Common myeloid progenitor, CD34-positive (primary cell): Measurements from ENCODE around the gene TENM3.

ENCODE experiments used
- CTCF ChIA-PET: fragments of 350-600 bp; sonication (Branson Sonifier 250); formaldehyde crosslinking; loops from one replicate; lab custom pipeline; 2021; ENCODE audit warnings: antibody characterized with exemption; lab: Charles Lee
- POLR2A ChIA-PET: fragments of 350-600 bp; sonication (Branson Sonifier 250); formaldehyde crosslinking; loops from one replicate; lab custom pipeline; 2021; ENCODE audit warnings: antibody characterized with exemption; lab: Charles Lee
- DNase-seq, 3 donors: peaks; one replicate each; pipeline versions ENCODE4 v3.0.0 to v3.0.0-alpha.2; 2013
- H3K27ac ChIP-seq, 2 experiments: 1 replicate in 1 of 2; 2 replicates in 1 of 2; pipeline ENCODE4 v1.7.0; 2013; ENCODE audit warnings: inconsistent platforms in 2 of 2, low read length in 2 of 2, mild to moderate bottlenecking in 2 of 2, low read depth in 1 of 2, moderate library complexity in 1 of 2; ENCODE audit not compliant: severe bottlenecking in 2 of 2, insufficient read depth in 1 of 2, poor library complexity in 1 of 2
- H3K27me3 ChIP-seq, 5 experiments: replicated peaks in 2 of 5; 1 replicate in 3 of 5; 2 replicates in 2 of 5; pipeline versions ENCODE4 v1.6.1 to v1.7.0; 2013; ENCODE audit warnings: low read length in 4 of 5, mild to moderate bottlenecking in 2 of 5, moderate library complexity in 2 of 5, inconsistent platforms in 1 of 5; ENCODE audit not compliant: insufficient read depth in 5 of 5, control insufficient read depth in 4 of 5
- H3K36me3 ChIP-seq, 4 experiments: 1 replicate in 2 of 4; 2 replicates in 2 of 4; pipeline versions ENCODE4 v1.6.1 to v1.7.0; 2013; ENCODE audit warnings: low read length in 3 of 4, control low read depth in 1 of 4, mild to moderate bottlenecking in 1 of 4; ENCODE audit not compliant: control insufficient read depth in 4 of 4, insufficient read depth in 4 of 4
- H3K4me1 ChIP-seq, 4 experiments: 1 replicate in 3 of 4; 2 replicates in 1 of 4; pipeline versions ENCODE4 v1.6.1 to v1.7.1; 2013; ENCODE audit warnings: low read length in 3 of 4, mild to moderate bottlenecking in 3 of 4, control low read depth in 1 of 4, inconsistent platforms in 1 of 4, moderate library complexity in 1 of 4; ENCODE audit not compliant: control insufficient read depth in 4 of 4, insufficient read depth in 4 of 4; ENCODE audit errors: control extremely low read depth in 1 of 4
- H3K4me3 ChIP-seq, 7 experiments: 1 replicate in 4 of 7; 2 replicates in 3 of 7; pipeline versions ENCODE4 v1.5.1 to v1.7.0; 2013; ENCODE audit warnings: mild to moderate bottlenecking in 7 of 7, low read length in 6 of 7, moderate library complexity in 6 of 7, inconsistent platforms in 2 of 7, low read depth in 2 of 7, control low read depth in 1 of 7; ENCODE audit not compliant: insufficient read depth in 4 of 7, control insufficient read depth in 1 of 7; ENCODE audit errors: extremely low read depth in 1 of 7
- H3K9me3 ChIP-seq, 5 experiments: 1 replicate in 4 of 5; 2 replicates in 1 of 5; pipeline versions ENCODE4 v1.6.1 to v1.7.1; 2013; ENCODE audit warnings: low read length in 4 of 5, mild to moderate bottlenecking in 2 of 5, inconsistent platforms in 1 of 5, low read depth in 1 of 5, moderate library complexity in 1 of 5; ENCODE audit not compliant: control insufficient read depth in 4 of 5, insufficient read depth in 2 of 5; ENCODE audit errors: control extremely low read depth in 1 of 5
- WGBS: methylation state at CpG from one replicate; pipeline ENCODE4 v1.1.5; 2013; ENCODE audit not compliant: insufficient coverage; 5-methylcytosine and 5-hydroxymethylcytosine counted together

TENM3 gene

DNA sequence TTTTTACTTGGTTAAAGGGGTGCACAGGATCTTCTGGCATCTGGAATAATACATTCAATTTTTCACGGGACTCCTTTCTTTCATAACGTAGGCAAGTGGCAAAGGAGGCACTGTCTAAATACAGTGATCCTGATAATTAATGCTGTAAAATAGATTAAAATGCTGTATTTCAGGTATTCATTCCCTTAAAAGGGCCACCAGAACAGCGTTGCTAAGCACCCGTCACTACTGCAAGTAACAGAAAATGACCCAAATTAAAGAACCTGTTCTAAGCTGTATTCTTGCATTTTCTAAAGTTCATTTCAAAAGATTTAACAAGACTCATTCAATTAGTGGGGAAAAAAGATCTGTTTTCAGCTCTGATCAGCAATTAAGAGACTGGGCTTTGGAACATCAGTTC, 208.2 kb downstream of the TENM3 start:
- Histone ChIP-seq H3K36me3 (no peaks in the 10 kb centered on the region), H3K27me3 (peaks cover 11 to 81% (median 38%) of the 10 kb centered on the region in 5 experiments), H3K4me1 (peaks cover 4 to 18% (median 13%) of the 10 kb centered on the region in 4 experiments), H3K27ac (no peak overlapping the region), H3K4me3 (no peak overlapping the region), H3K9me3 (no peaks in the 10 kb centered on the region)
- WGBS, result 80% methylated on average over 2 of the region's 4 CpGs
- CTCF ChIA-PET, result no interaction called here
- no peak for DNase-seq
- POLR2A ChIA-PET, result no interaction called here

DNA sequence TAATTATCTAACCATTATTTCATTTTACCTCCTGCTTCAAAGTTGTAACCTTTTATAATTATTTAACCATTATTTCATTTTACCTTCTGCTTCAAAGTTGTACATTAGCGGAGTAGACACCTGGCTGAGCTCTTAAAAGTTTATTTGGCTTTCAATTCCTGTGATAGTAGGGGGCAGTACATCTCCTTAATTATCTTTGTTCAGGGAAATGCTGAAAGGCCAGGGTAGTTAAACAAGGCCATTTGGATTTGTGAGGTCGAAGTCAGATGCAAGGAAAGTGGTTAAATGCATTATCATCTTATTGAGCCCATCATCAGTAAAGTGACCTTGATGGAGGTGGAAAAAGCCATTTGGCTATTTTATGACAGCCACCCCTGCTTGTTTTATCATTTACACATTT, 210.6 kb downstream of the TENM3 start:
- CTCF ChIA-PET, result interaction anchor here (1.1 kb wide), 1 partner anchor 472 kb away, joined by 3 read pairs; no protein-coding TSS in a partner anchor
- no peaks in the 10 kb centered on the region for H3K9me3 ChIP-seq
- H3K27me3 ChIP-seq, result peaks cover 8 to 58% (median 33%) of the 10 kb centered on the region in 5 experiments
- peaks cover 4 to 8% (median 6%) of the 10 kb centered on the region in 4 experiments for H3K4me1 ChIP-seq
- WGBS, result no CpG with 5 or more reads among the region's 2 CpGs
- no peak overlapping the region for H3K27ac ChIP-seq
- H3K4me3 ChIP-seq, result no peak overlapping the region
- no peaks in the 10 kb centered on the region for H3K36me3 ChIP-seq
- no peak for DNase-seq
- POLR2A ChIA-PET, result no interaction called here

- Histone ChIP-seq H3K36me3 (no peaks in the 10 kb centered on the region), H3K9me3 (no peaks in the 10 kb centered on the region), H3K27me3 (peaks cover 4 to 53% (median 30%) of the 10 kb centered on the region in 5 experiments), H3K27ac (no peak overlapping the region), H3K4me1 (peaks cover under 1 to 3% (median 1%) of the 10 kb centered on the region in 4 experiments), H3K4me3 (no peak overlapping the region)
- DNase-seq, result no peak
- ChIA-PET CTCF (interaction anchor here (1.1 to 1.9 kb wide), 3 partner anchors 11 to 471 kb away, joined by 3 to 6 read pairs (median 3); no protein-coding TSS in a partner anchor), POLR2A (no interaction called here)
- 60% methylated on average over 1 of the region's 6 CpGs for WGBS
Observed at GRCh38 chr4:182454440-182455013, 211.3 kb downstream of the TENM3 start.

GRCh38 chr4:182465114-182465513, 221.9 kb downstream of the TENM3 start:
- H3K4me1 ChIP-seq, result no peaks in the 10 kb centered on the region
- CTCF ChIA-PET, result interaction anchor here (1.0 kb wide), 1 partner anchor 10 kb away, joined by 3 read pairs; no protein-coding TSS in a partner anchor
- POLR2A ChIA-PET, result no interaction called here
- no peak overlapping the region for H3K4me3 ChIP-seq
- H3K27ac ChIP-seq, result no peak overlapping the region
- H3K27me3 ChIP-seq, result peaks cover 0 to 2% (median 0%) of the 10 kb centered on the region in 5 experiments
- no peaks in the 10 kb centered on the region for H3K9me3 ChIP-seq
- WGBS, result 95% methylated on average over 5 of the region's 5 CpGs
- H3K36me3 ChIP-seq, result no peaks in the 10 kb centered on the region
- DNase-seq, result no peak

DNA sequence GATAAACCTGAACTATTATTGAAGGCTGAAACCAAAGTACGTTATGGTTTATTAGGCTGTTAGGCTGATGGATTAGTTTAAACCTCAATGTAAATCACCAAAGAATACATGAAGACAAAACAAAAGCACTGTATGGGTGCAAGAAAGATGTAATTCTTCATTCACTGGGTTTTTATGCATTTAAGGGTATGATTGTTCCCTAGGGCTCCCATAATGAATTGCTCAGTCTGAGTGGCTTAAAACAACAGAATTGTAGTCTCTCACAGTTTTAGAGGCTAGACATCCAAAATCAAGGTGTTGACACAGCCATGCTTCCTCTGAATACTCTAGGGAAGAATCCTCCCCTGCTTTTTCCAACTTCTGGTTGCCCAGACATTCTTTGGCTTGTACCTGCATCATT, 222.8 kb downstream of the TENM3 start:
- H3K27ac ChIP-seq, result no peak overlapping the region
- POLR2A ChIA-PET, result no interaction called here
- CTCF ChIA-PET, result no interaction called here
- no peak overlapping the region for H3K4me3 ChIP-seq
- WGBS, result no CpG with 5 or more reads among the region's 1 CpG
- no peaks in the 10 kb centered on the region for H3K9me3 ChIP-seq
- no peaks in the 10 kb centered on the region for H3K27me3 ChIP-seq
- no peaks in the 10 kb centered on the region for H3K36me3 ChIP-seq
- no peak for DNase-seq
- no peaks in the 10 kb centered on the region for H3K4me1 ChIP-seq

DNA sequence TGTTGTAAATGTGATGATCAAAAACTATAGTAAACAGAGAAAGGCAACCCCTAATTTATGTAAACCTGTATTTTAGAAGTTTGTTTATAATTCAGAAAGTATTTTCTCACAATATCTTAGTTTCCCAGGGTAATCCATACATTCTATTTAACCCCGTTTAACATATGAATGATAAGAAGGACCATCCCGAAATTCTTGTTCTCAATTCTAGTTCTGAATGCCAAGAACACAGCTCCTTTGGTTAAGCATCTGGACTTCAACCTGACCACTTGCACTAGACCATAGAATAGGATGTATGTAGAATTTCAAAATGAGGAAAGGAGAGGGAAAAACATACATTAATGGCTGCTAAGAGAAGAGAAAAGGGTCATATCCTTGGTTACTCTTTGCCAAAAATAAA, 227.0 kb downstream of the TENM3 start:
- no peak for DNase-seq
- no CpG with 5 or more reads among the region's 2 CpGs for WGBS
- Histone ChIP-seq H3K36me3 (no peaks in the 10 kb centered on the region), H3K27me3 (no peaks in the 10 kb centered on the region), H3K27ac (no peak overlapping the region), H3K4me1 (no peaks in the 10 kb centered on the region), H3K9me3 (peaks cover 0 to 2% (median 0%) of the 10 kb centered on the region in 5 experiments), H3K4me3 (no peak overlapping the region)
- ChIA-PET CTCF (interaction anchor here (1.3 kb wide), 1 partner anchor 459 kb away, joined by 3 read pairs; no protein-coding TSS in a partner anchor), POLR2A (no interaction called here)

DNA sequence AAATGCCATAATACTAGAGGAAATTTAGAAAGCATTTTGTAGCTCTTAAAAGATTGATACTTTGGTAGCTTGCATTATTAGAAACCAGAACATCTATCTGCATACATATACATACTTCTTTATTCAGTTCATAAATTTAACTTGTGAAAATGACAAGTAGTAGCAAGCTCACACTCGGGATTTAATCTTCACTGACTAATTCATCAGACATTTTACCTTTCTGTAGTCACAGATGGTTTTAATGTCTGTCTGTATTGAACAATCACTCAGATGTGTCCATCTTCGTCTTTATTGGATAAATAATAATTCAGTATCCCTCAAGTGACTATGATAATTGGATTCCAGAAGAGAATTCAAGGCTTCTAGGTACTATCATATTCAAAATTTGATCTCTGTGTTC, 232.3 kb downstream of the TENM3 start:
- WGBS, result no CpG with 5 or more reads among the region's 2 CpGs
- Histone ChIP-seq H3K27me3 (peaks cover 0 to 2% (median 0%) of the 10 kb centered on the region in 5 experiments), H3K4me1 (no peaks in the 10 kb centered on the region), H3K27ac (no peak overlapping the region), H3K4me3 (no peak overlapping the region), H3K9me3 (peaks cover 0 to 2% (median 0%) of the 10 kb centered on the region in 5 experiments), H3K36me3 (no peaks in the 10 kb centered on the region)
- CTCF ChIA-PET, result interaction anchor here (0.7 to 1.2 kb wide), 3 partner anchors 8 to 627 kb away, joined by 3 to 4 read pairs (median 3); no protein-coding TSS in a partner anchor
- no peak for DNase-seq
- POLR2A ChIA-PET, result no interaction called here
